SK-N-SH (cell line): ENCODE measurements around the gene CMBL. TPM values are rescaled to one million over a fixed set of nuclear protein-coding genes. Genes with fewer than 3 reads are reported as not detected.

ENCODE experiments used
- CTCF ChIA-PET: fragments of 300-600, 350-600 bp; formaldehyde crosslinking; extraction: SDS; loops from one replicate; lab custom pipeline; 2021; lab: Yijun Ruan, JAX
- POLR2A ChIA-PET: fragments of 350-600 bp; sonication (Branson Sonifier 250); formaldehyde crosslinking; extraction: SDS; loops from one replicate; lab custom pipeline; 2020; ENCODE audit warnings: antibody characterized with exemption, inconsistent platforms; lab: Yijun Ruan, JAX
- DNase-seq: peaks from one replicate; pipeline ENCODE4 v3.0.0; 2012
- H2AFZ ChIP-seq: fragments of 200-600 bp; sonication (generic); 2 replicates; pipeline ENCODE4 v1.8.1; 2016; ENCODE audit warnings: antibody characterized with exemption, mild to moderate bottlenecking, low read depth
- H3F3A ChIP-seq: fragments of 200-600 bp; sonication (generic); replicated peaks from 2 replicates; pipeline ENCODE3; 2016; ENCODE audit warnings: antibody characterized with exemption, mild to moderate bottlenecking; ENCODE audit not compliant: insufficient read depth
- H3K27ac ChIP-seq, 2 experiments: fragments of 200-500 bp in 1 of 2; fragments of 200-600 bp in 1 of 2; sonication (Bioruptor generic) in 1 of 2; sonication (generic), shearing (Covaris generic) in 1 of 2; 2 replicates each; pipeline versions ENCODE4 v1.5.1 to v1.6.1; 2014 to 2016; ENCODE audit warnings: low read depth in 2 of 2, inconsistent platforms in 1 of 2, low read length in 1 of 2, mild to moderate bottlenecking in 1 of 2, mixed read lengths in 1 of 2
- H3K27me3 ChIP-seq: fragments of 200-600 bp; sonication (generic), shearing (Covaris generic); 2 replicates; pipeline ENCODE4 v1.6.1; 2016; ENCODE audit warnings: mixed run types; ENCODE audit not compliant: insufficient read depth
- H3K36me3 ChIP-seq, 2 experiments: fragments of 200-500 bp in 1 of 2; fragments of 200-600 bp in 1 of 2; sonication (Bioruptor generic) in 1 of 2; sonication (generic) in 1 of 2; replicated peaks in 1 of 2; 2 replicates each; pipeline versions ENCODE3 to v1.5.1; 2014 to 2016; ENCODE audit warnings: low read length in 1 of 2, mild to moderate bottlenecking in 1 of 2; ENCODE audit not compliant: insufficient read depth in 2 of 2, control insufficient read depth in 1 of 2
- H3K4me1 ChIP-seq, 2 experiments: fragments of 200-500 bp in 1 of 2; fragments of 200-600 bp in 1 of 2; sonication (Bioruptor generic) in 1 of 2; sonication (generic), shearing (Covaris generic) in 1 of 2; 2 replicates each; pipeline versions ENCODE4 v1.5.1 to v1.6.1; 2014 to 2016; ENCODE audit warnings: low read depth in 1 of 2, low read length in 1 of 2, mixed run types in 1 of 2; ENCODE audit not compliant: insufficient read depth in 2 of 2, control insufficient read depth in 1 of 2
- H3K4me2 ChIP-seq: fragments of 200-600 bp; sonication (generic), shearing (Covaris generic); 2 replicates; pipeline ENCODE4 v1.6.1; 2017; ENCODE audit warnings: mixed run types
- H3K4me3 ChIP-seq, 2 experiments: fragments of 200-500 bp in 1 of 2; fragments of 200-600 bp in 1 of 2; sonication (Bioruptor generic) in 1 of 2; sonication (generic), shearing (Covaris generic) in 1 of 2; 2 replicates each; pipeline versions ENCODE4 v1.5.1 to v1.8.1; 2014 to 2016; ENCODE audit warnings: low read depth in 2 of 2, inconsistent platforms in 1 of 2, low read length in 1 of 2, mild to moderate bottlenecking in 1 of 2, mixed read lengths in 1 of 2, moderate library complexity in 1 of 2
- H3K79me2 ChIP-seq: fragments of 200-600 bp; sonication (generic); 2 replicates; pipeline ENCODE4 v1.8.1; 2017; ENCODE audit warnings: mild to moderate bottlenecking; ENCODE audit not compliant: insufficient read depth
- H3K9ac ChIP-seq: fragments of 200-600 bp; sonication (generic); 2 replicates; pipeline ENCODE4 v1.6.1; 2017; ENCODE audit warnings: mixed run types
- H3K9me2 ChIP-seq: fragments of 200-600 bp; sonication (generic); 2 replicates; pipeline ENCODE4 v1.6.1; 2017; ENCODE audit warnings: mixed run types
- H3K9me3 ChIP-seq: fragments of 200-600 bp; sonication (generic); 2 replicates; pipeline ENCODE4 v1.6.1; 2017; ENCODE audit warnings: mixed run types, mild to moderate bottlenecking, moderate library complexity
- H4K20me1 ChIP-seq: fragments of 200-600 bp; sonication (generic); 2 replicates; pipeline ENCODE4 v1.6.1; 2017; ENCODE audit warnings: mild to moderate bottlenecking, mixed run types; ENCODE audit not compliant: insufficient read depth
- CHD2 ChIP-seq: fragments of 150-350 bp; IDR thresholded peaks from 2 replicates; pipeline ENCODE4 v1.6.1; 2018; ENCODE audit warnings: low read length; ENCODE audit not compliant: partially characterized antibody
- EP300 ChIP-seq, 2 experiments: IDR thresholded peaks; 2 replicates each; pipeline versions ENCODE4 v1.4.0 to v1.6.1; 2012; ENCODE audit warnings: borderline replicate concordance in 1 of 2, low read depth in 1 of 2, low read length in 1 of 2
- FOXJ3 ChIP-seq: sonication (generic); formaldehyde crosslinking; IDR thresholded peaks from 2 replicates; pipeline ENCODE4 v1.5.1; 2020; ENCODE audit warnings: mild to moderate bottlenecking, missing genetic modification reagents
- FOXM1 ChIP-seq: IDR thresholded peaks from 2 replicates; pipeline ENCODE4 v1.4.0; 2012; ENCODE audit warnings: low read depth, mild to moderate bottlenecking
- GABPA ChIP-seq: IDR thresholded peaks from 2 replicates; pipeline ENCODE4 v1.4.0; 2012; ENCODE audit warnings: low read depth, mild to moderate bottlenecking
- GATA2 ChIP-seq: sonication (generic); formaldehyde crosslinking; IDR thresholded peaks from 2 replicates; pipeline ENCODE4 v1.5.0; 2020; ENCODE audit warnings: mild to moderate bottlenecking, missing genetic modification reagents
- MAX ChIP-seq: IDR thresholded peaks from 2 replicates; pipeline ENCODE4 v1.4.0; 2012; ENCODE audit warnings: low read depth
- MEF2A ChIP-seq: IDR thresholded peaks from 2 replicates; pipeline ENCODE4 v1.4.0; 2012; ENCODE audit warnings: low read depth, borderline replicate concordance
- NFIC ChIP-seq: IDR thresholded peaks from 2 replicates; pipeline ENCODE4 v1.4.0; 2012; ENCODE audit warnings: borderline replicate concordance
- NRF1 ChIP-seq: IDR thresholded peaks from 2 replicates; pipeline ENCODE4 v1.6.1; 2012; ENCODE audit warnings: low read depth, mild to moderate bottlenecking, low read length
- POLR2AphosphoS5 ChIP-seq: IDR thresholded peaks from 2 replicates; pipeline ENCODE4 v1.6.1; 2012; ENCODE audit warnings: low read depth, low read length
- RAD21 ChIP-seq: IDR thresholded peaks from 2 replicates; pipeline ENCODE4 v1.6.1; 2012; ENCODE audit warnings: mild to moderate bottlenecking, low read length
- RCOR1 ChIP-seq: fragments of 150-350 bp; IDR thresholded peaks from 2 replicates; pipeline ENCODE4 v1.6.1; 2017; ENCODE audit warnings: antibody characterized with exemption, low read length
- RXRA ChIP-seq: IDR thresholded peaks from 2 replicates; pipeline ENCODE4 v1.4.0; 2012; ENCODE audit warnings: low read depth, mild to moderate bottlenecking, borderline replicate concordance
- SIN3A ChIP-seq: IDR thresholded peaks from 2 replicates; pipeline ENCODE4 v1.6.1; 2012; ENCODE audit warnings: low read depth, mild to moderate bottlenecking, low read length, moderate library complexity, borderline replicate concordance
- SMC3 ChIP-seq: IDR thresholded peaks from 2 replicates; pipeline ENCODE4 v1.6.1; 2012; ENCODE audit warnings: low read depth, low read length, improper control_type of control experiment
- TCF12 ChIP-seq: IDR thresholded peaks from 2 replicates; pipeline ENCODE4 v1.4.0; 2012
- TEAD4 ChIP-seq: IDR thresholded peaks from 2 replicates; pipeline ENCODE4 v1.4.0; 2012; ENCODE audit warnings: mild to moderate bottlenecking, borderline replicate concordance; ENCODE audit not compliant: insufficient read depth
- WGBS: methylation state at CpG from one replicate; pipeline ENCODE4 v1.1.6; 2017; ENCODE audit warnings: low lambda C conversion rate; 5-methylcytosine and 5-hydroxymethylcytosine counted together
- polyA plus RNA-seq, 3 experiments: library from polyadenylated mRNA; depleted of rRNA; stranded (reverse); fragments of >200 nt; gene quantifications; 2 replicates each; pipeline ENCODE4 v1.2.3, GENCODE V29; 2012
- TF ChIP-seq, protein P1 (sequence below): IDR thresholded peaks from 2 replicates; pipeline ENCODE4 v1.6.1; 2012; ENCODE audit warnings: mild to moderate bottlenecking, low read depth, low read length, moderate library complexity
- TF ChIP-seq, protein P2 (sequence below): IDR thresholded peaks from 2 replicates; pipeline ENCODE4; 2012

Gene CMBL
- polyA plus RNA-seq, 1 of the 3 experiments (the other 2 are of a cell fraction), result 61.0 TPM

- Histone ChIP-seq H4K20me1 (peaks cover 64% of the 10 kb centered on the region), H3K4me2 (no peak overlapping the region), H3K9me2 (no peaks in the 10 kb centered on the region), H3K9ac (no peak overlapping the region), H3K79me2 (peaks cover 97% of the 10 kb centered on the region), H3K9me3 (no peaks in the 10 kb centered on the region), H3K4me1 (peaks cover 0 to 14% of the 10 kb centered on the region in 2 experiments; a peak in 2 of 4 replicates), H2AFZ (no peak overlapping the region), H3K4me3 (no peak overlapping the region), H3K36me3 (peaks cover 74 to 78% of the 10 kb centered on the region in 2 experiments), H3K27me3 (no peaks in the 10 kb centered on the region), H3F3A (no peaks in the 10 kb centered on the region), H3K27ac (no peak overlapping the region)
- TF ChIP-seq RXRA (no peak), NFIC (no peak), SMC3 (no peak)
- WGBS, result 28% methylated on average over 2 of the region's 2 CpGs
- no peak for DNase-seq
- POLR2A ChIA-PET, result no interaction called here
- CTCF ChIA-PET, result interaction anchor here (1.3 kb wide), 1 partner anchor 10 kb away, joined by 4 read pairs; no protein-coding TSS in a partner anchor
These were observed 53.0 kb downstream of the CMBL start for GRCh38 chr5:10254686-10255085.

DNA sequence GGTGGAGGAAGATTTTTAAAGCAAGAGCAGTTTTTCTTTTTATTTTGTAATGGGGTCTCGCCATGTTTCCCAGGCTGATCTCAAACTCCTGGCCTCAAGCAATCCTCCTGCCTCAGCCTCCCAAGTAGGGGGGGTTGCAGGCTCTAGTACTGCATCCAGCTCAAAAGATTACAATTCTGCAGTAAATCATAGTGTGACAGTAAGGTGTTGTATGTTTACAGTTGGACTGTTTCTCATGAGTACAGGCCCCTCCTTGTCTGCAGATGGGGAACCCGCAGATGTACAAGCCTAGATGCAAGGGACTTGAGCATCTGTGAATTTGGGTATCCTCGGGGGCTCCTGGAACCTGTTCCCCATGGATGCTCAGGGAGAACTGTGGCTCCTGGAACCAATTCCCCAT, 54.3 kb downstream of the CMBL start:
- Histone ChIP-seq H3K4me3 (no peak overlapping the region), H3K9ac (no peak overlapping the region), H2AFZ (no peak overlapping the region), H3K79me2 (peaks cover 90% of the 10 kb centered on the region), H3F3A (peaks cover 4% of the 10 kb centered on the region), H3K9me2 (no peaks in the 10 kb centered on the region), H3K27ac (no peak overlapping the region)
- CTCF ChIA-PET, result no interaction called here
- no peak for DNase-seq
- TF ChIP-seq FOXJ3 (CRISPR knock-in tag) (no peak), MEF2A (no peak), POLR2AphosphoS5 (no peak), NRF1 (no peak), NFIC (no peak), RAD21 (no peak), FOXM1 (no peak), GATA2 (no peak), EP300 (IDR thresholded peaks at IDR 0.05; ENCODE audit: borderline replicate concordance in 1 of 2, low read depth in 1 of 2, low read length in 1 of 2) (no peak), TCF12 (no peak), CHD2 (no peak), GABPA (no peak), RCOR1 (no peak), SIN3A (no peak), MAX (no peak), TEAD4 (no peak)
- TF ChIP-seq, protein P1, sequence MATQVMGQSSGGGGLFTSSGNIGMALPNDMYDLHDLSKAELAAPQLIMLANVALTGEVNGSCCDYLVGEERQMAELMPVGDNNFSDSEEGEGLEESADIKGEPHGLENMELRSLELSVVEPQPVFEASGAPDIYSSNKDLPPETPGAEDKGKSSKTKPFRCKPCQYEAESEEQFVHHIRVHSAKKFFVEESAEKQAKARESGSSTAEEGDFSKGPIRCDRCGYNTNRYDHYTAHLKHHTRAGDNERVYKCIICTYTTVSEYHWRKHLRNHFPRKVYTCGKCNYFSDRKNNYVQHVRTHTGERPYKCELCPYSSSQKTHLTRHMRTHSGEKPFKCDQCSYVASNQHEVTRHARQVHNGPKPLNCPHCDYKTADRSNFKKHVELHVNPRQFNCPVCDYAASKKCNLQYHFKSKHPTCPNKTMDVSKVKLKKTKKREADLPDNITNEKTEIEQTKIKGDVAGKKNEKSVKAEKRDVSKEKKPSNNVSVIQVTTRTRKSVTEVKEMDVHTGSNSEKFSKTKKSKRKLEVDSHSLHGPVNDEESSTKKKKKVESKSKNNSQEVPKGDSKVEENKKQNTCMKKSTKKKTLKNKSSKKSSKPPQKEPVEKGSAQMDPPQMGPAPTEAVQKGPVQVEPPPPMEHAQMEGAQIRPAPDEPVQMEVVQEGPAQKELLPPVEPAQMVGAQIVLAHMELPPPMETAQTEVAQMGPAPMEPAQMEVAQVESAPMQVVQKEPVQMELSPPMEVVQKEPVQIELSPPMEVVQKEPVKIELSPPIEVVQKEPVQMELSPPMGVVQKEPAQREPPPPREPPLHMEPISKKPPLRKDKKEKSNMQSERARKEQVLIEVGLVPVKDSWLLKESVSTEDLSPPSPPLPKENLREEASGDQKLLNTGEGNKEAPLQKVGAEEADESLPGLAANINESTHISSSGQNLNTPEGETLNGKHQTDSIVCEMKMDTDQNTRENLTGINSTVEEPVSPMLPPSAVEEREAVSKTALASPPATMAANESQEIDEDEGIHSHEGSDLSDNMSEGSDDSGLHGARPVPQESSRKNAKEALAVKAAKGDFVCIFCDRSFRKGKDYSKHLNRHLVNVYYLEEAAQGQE, result no peak
- TF ChIP-seq, protein P2, sequence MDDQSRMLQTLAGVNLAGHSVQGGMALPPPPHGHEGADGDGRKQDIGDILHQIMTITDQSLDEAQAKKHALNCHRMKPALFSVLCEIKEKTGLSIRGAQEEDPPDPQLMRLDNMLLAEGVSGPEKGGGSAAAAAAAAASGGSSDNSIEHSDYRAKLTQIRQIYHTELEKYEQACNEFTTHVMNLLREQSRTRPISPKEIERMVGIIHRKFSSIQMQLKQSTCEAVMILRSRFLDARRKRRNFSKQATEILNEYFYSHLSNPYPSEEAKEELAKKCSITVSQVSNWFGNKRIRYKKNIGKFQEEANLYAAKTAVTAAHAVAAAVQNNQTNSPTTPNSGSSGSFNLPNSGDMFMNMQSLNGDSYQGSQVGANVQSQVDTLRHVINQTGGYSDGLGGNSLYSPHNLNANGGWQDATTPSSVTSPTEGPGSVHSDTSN, result no peak
- TF ChIP-seq, all 33 proteins: peak for 0
- Histone ChIP-seq H3K4me1 (peaks cover 5 to 19% of the 10 kb centered on the region in 2 experiments; a peak in 3 of 4 replicates), H4K20me1 (peaks cover 64% of the 10 kb centered on the region), H3K9me3 (no peaks in the 10 kb centered on the region), H3K4me2 (no peak overlapping the region), H3K36me3 (peaks cover 61 to 67% of the 10 kb centered on the region in 2 experiments), H3K27me3 (no peaks in the 10 kb centered on the region)
- POLR2A ChIA-PET, result no interaction called here
- WGBS, result 80% methylated on average over 3 of the region's 3 CpGs
